LoVo (cell line): ENCODE results near the gene SP140L.
"Not testable (repeated sequence)": the region's sequence is repeated elsewhere in the genome, so short reads cannot be mapped to it uniquely, and the experiment has no call there.

Experiments used
- DNase-seq: peaks from one replicate; pipeline ENCODE4 v3.0.0-alpha.2; 2016; ENCODE audit warnings: low spot score

The SP140L gene

GRCh38 chr2:230362030-230362691, 35.2 kb downstream of the SP140L start:
- DNase-seq: no peak

- DNase-seq: no peak
Observed at GRCh38 chr2:230382108-230382507, 55.1 kb downstream of the SP140L start.

- DNase-seq: no peak
Observed at GRCh38 chr2:230383453-230383852, 56.5 kb downstream of the SP140L start.

GRCh38 chr2:230384986-230385385, 58.0 kb downstream of the SP140L start:
- no peak for DNase-seq

- DNase-seq: no peak
Observed at GRCh38 chr2:230394301-230394700, 67.3 kb downstream of the SP140L start.

- not testable (repeated sequence) for DNase-seq
Observed at GRCh38 chr2:230398698-230399097, 71.7 kb downstream of the SP140L start.

- no peak for DNase-seq
Observed at GRCh38 chr2:230400041-230400440, 73.0 kb downstream of the SP140L start.

- DNase-seq: no peak
Observed at GRCh38 chr2:230400454-230400853, 73.5 kb downstream of the SP140L start.

- not testable (repeated sequence) for DNase-seq
Observed at GRCh38 chr2:230401026-230401425, 74.0 kb downstream of the SP140L start.

GRCh38 chr2:230403746-230404145, 76.8 kb downstream of the SP140L start:
- DNase-seq: no peak

GRCh38 chr2:230405824-230406223, 78.8 kb downstream of the SP140L start:
- no peak for DNase-seq

- no peak for DNase-seq
Observed at GRCh38 chr2:230408244-230408842, 81.3 kb downstream of the SP140L start.

GRCh38 chr2:230409316-230409715, 82.3 kb downstream of the SP140L start:
- DNase-seq: not testable (repeated sequence)

- no peak for DNase-seq
Observed at GRCh38 chr2:230410263-230410662, 83.3 kb downstream of the SP140L start.

- no peak for DNase-seq
Observed at GRCh38 chr2:230410861-230411569, 84.0 kb downstream of the SP140L start.

- DNase-seq: peak; percentile 59
Observed at GRCh38 chr2:230411570-230412370, 84.8 kb downstream of the SP140L start.

- no peak for DNase-seq
Observed at GRCh38 chr2:230412371-230412711, 85.3 kb downstream of the SP140L start.

- no peak for DNase-seq
Observed at GRCh38 chr2:230412846-230413245, 85.9 kb downstream of the SP140L start.

- no peak for DNase-seq
Observed at GRCh38 chr2:230413479-230413878, 86.5 kb downstream of the SP140L start.

GRCh38 chr2:230414302-230414701, 87.3 kb downstream of the SP140L start:
- DNase-seq: no peak

GRCh38 chr2:230416061-230416721, 89.2 kb downstream of the SP140L start, which contains the start of gene SP100:
Gene SP100, plus strand, starts transcription at chr2:230416201. Its CDS starts 96 bp downstream, at chr2:230416297.
- peak; percentile 75 for DNase-seq

GRCh38 chr2:230417436-230417835, 90.4 kb downstream of the SP140L start:
- no peak for DNase-seq
